ENCODE data around the gene GFER. TPM values are rescaled to one million over a fixed set of nuclear protein-coding genes. Genes with fewer than 3 reads are reported as not detected.

GFER gene
- total and polyA plus RNA-seq, 2 of the 8 experiments (the other 6 are each of a cell fraction or from before 2014, with no cell fraction given) = 17.7 to 37.9 TPM

- Histone ChIP-seq H2AFZ (ENCODE audit: low read length) (no peak overlapping the region), H3K27me3 (replicated peaks in 1 of 4; ENCODE audit: control insufficient read depth in 3 of 4, extremely low read depth in 1 of 4, insufficient read depth in 3 of 4, low read length in 3 of 4) (peaks cover under 1 to 14% (median 13%) of the 10 kb centered on the region in 4 experiments; a peak in 6 of 7 replicates), H2AK5ac (ENCODE audit: low read depth, low read length) (no peak overlapping the region)
- TF ChIP-seq KDM5A (IDR thresholded peaks at IDR 0.05; ENCODE audit: low read length) (no peak), SIN3A (conservative IDR thresholded peaks at IDR 0.05 in 1 of 2, IDR thresholded peaks at IDR 0.05 in 1 of 2; ENCODE audit: low read depth in 1 of 2, low read length in 2 of 2) (no peak)
Observed at GRCh38 chr16:1975432-1976215, 8.4 kb upstream of the GFER start.

More at GRCh38 chr16:1975432-1976215, 8.4 kb upstream of the GFER start:
- no peak overlapping the region for H3K23ac ChIP-seq (ENCODE audit: insufficient read length)
- H4K20me1 ChIP-seq (replicated peaks in 1 of 2; ENCODE audit: control insufficient read depth in 1 of 2, insufficient read depth in 2 of 2, low read length in 2 of 2) = peaks cover 2 to 24% of the 10 kb centered on the region in 2 experiments
- peaks cover 21% of the 10 kb centered on the region for H3K23me2 ChIP-seq (ENCODE audit: low read depth, low read length)
- H3K18ac ChIP-seq (ENCODE audit: extremely low read depth, low read length) = no peak overlapping the region
- H2BK20ac ChIP-seq (ENCODE audit: low read length) = no peak overlapping the region
- no peak overlapping the region for H2BK5ac ChIP-seq (ENCODE audit: low read depth, low read length)
- peaks cover 12% of the 10 kb centered on the region; the same call in 1 of the 2 replicates for H3K79me1 ChIP-seq (ENCODE audit: low read depth, low read length)
- H3K4me2 ChIP-seq (ENCODE audit: insufficient read depth in 1 of 2, low read depth in 2 of 2, low read length in 2 of 2) = no peak overlapping the region
- H3K56ac ChIP-seq (replicated peaks; ENCODE audit: insufficient read length, low read depth, low read length) = no peak overlapping the region
- no peak overlapping the region for H2BK15ac ChIP-seq (ENCODE audit: low read length)
- DNase-seq (ENCODE audit: low read depth in 1 of 2, low spot score in 2 of 2) (no peak), FAIRE-seq (no peak)
- peaks cover 0 to 23% (median 16%) of the 10 kb centered on the region in 4 experiments; a peak in 5 of 7 replicates for H3K4me1 ChIP-seq (replicated peaks in 1 of 4; ENCODE audit: control insufficient read depth in 3 of 4, insufficient read depth in 4 of 4, low read length in 3 of 4)
- H3K4ac ChIP-seq (replicated peaks; ENCODE audit: insufficient read length, low read depth, low read length) = no peak overlapping the region
- H4K5ac ChIP-seq (ENCODE audit: insufficient read length, low read depth, low read length) = no peak overlapping the region
- no peak overlapping the region for H2BK12ac ChIP-seq (ENCODE audit: low read depth, low read length)
- CTCF ChIA-PET (ENCODE audit: partially characterized antibody) = interaction anchor here (1.3 kb wide), 1 partner anchor 29 kb away, joined by 3 read pairs; no protein-coding TSS in a partner anchor
- H3K27ac ChIP-seq (ENCODE audit: low read depth, low read length) = no peak overlapping the region
- H3K36me3 ChIP-seq (ENCODE audit: control insufficient read depth in 2 of 4, insufficient read depth in 4 of 4, low read length in 3 of 4) = peaks cover 11 to 33% (median 22%) of the 10 kb centered on the region in 4 experiments; a peak in 7 of 8 replicates
- no peak overlapping the region for H4K8ac ChIP-seq (ENCODE audit: extremely low read depth, insufficient read depth, low read length)
- no peak overlapping the region for H3K4me3 ChIP-seq (ENCODE audit: extremely low read depth in 1 of 4, insufficient read depth in 2 of 4, low read depth in 3 of 4, low read length in 4 of 4)
- H3K9me3 ChIP-seq (ENCODE audit: insufficient read depth in 2 of 2, low read depth in 1 of 2, low read length in 1 of 2) = no peaks in the 10 kb centered on the region
- H4K91ac ChIP-seq (replicated peaks; ENCODE audit: insufficient read length, low read length) = no peak overlapping the region
- H3K9ac ChIP-seq (replicated peaks in 1 of 4; ENCODE audit: extremely low read depth in 1 of 4, low read depth in 3 of 4, low read length in 3 of 4) = no peak overlapping the region
- H3K14ac ChIP-seq (ENCODE audit: insufficient read length) = no peak overlapping the region
- POLR2A ChIA-PET (ENCODE audit: partially characterized antibody) = interaction anchor here (1.9 to 28.2 kb wide), 2 partner anchors 12 to 29 kb away, joined by 6 to 736 read pairs; partner anchors contain the start of genes NDUFB10, RNF151, RPS2 and TBL3
- 93% methylated on average over 32 of the region's 33 CpGs; no CpG with 5 or more reads in 1 of the 2 experiments for WGBS, 2 experiments (ENCODE audit: extremely low coverage in 1 of 2, insufficient coverage in 1 of 2, insufficient read length in 1 of 2, insufficient replicate concordance in 2 of 2, low coverage in 1 of 2, low lambda C conversion rate in 2 of 2, missing lambda C conversion rate in 1 of 2)
- peaks cover 3 to 16% of the 10 kb centered on the region in 2 experiments; a peak in 2 of 4 replicates for H3K79me2 ChIP-seq (ENCODE audit: control insufficient read depth in 1 of 2, insufficient read depth in 2 of 2, low read length in 2 of 2)
- no peak overlapping the region for H2BK120ac ChIP-seq (replicated peaks; ENCODE audit: low read depth, low read length)
